HG03045 (cell line): Measurements from ENCODE around the gene PAPSS1.
"Not testable (repeated sequence)": the region's sequence is repeated elsewhere in the genome, so short reads cannot be mapped to it uniquely, and the experiment has no call there.

Experiments used
- ATAC-seq: cut with Tn5 transposase; IDR thresholded peaks from one replicate; pipeline ENCODE4 v1.9.1; 2021; ENCODE audit warnings: mild to moderate bottlenecking, moderate library complexity; ENCODE audit not compliant: unreplicated experiment

The PAPSS1 gene

DNA sequence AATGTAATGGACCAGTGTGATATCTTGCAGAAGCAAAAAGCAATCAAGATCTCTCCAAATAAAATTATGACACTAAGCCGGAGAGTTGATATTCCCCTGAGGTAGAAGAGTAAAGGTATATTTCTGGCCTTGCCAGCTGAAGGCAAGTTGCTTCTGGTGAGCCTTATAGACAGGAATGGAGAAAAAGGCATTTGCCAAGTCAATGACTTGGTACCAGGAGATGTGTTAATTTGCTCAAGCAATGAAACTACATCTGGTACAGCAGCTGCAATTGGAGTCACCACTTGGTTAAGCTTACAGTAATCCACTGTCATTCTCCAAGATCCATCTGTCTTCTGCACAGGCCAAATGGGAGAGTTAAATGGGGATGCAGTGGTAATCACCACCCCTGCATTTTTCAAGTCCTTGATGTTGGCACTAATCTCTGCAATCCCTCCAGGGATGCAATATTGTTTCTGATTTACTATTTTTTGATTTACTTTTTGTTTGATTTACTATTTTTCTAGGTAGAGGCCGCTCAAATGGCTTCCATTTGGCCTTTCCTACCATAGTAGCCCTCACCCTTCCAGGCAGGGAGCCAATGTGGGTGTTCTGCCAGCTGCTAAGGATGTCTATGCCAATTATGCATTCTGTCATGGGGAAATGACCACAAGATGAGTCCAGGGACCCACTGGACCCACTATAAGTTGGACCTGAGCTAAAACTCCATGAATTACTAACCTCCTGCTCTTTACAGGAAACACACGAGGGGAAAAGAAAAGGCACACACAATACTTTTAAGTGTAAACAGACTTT lies 6.3 kb upstream of the PAPSS1 start:
- ATAC-seq, result not testable (repeated sequence)

DNA sequence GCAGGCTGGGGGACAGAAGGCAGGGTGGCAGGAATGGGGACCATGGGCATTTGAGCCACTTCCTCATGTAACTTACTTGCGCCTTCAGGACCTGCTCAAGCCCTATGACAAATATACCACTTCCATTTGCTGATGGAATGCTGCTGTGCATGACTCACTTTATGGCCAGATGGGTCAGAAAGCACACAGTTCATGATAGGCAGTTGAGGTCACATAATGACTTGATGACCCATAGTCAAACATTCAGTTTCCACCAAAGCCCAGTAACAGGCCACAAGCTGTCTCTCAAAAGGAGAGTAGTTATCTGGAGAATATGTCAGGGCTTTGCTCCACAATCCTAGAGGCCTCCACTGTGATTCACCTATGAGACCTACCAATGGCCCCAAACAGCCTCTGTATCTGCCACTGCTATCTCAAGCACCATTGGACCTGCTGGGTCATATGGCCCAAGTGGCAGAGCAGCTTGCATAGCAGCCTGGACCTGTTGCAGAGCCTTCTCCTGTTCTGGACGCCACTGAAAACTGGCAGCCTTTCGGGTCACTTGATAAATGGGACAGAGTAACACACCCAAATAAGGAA lies 5.3 kb upstream of the PAPSS1 start:
- ATAC-seq, result no peak

DNA sequence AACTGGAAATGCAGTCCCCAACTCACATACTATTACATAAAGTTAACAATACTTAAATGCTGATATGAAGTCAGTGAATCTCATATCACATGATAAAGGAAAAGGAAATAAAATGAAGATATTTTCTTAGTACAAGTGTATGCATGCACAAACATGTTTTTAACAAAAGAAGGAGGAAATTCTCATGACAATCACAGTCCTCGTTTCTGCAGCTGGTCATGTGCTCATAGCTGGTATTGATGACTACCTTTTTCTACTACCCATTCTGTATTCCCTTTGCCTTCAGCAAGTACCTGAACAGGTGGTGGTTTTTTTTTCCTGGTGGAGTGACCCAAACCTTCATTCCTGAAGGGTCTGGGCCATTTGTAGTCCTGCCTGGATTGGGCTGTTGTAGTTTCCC lies 3.3 kb upstream of the PAPSS1 start:
- ATAC-seq, result not testable (repeated sequence)

DNA sequence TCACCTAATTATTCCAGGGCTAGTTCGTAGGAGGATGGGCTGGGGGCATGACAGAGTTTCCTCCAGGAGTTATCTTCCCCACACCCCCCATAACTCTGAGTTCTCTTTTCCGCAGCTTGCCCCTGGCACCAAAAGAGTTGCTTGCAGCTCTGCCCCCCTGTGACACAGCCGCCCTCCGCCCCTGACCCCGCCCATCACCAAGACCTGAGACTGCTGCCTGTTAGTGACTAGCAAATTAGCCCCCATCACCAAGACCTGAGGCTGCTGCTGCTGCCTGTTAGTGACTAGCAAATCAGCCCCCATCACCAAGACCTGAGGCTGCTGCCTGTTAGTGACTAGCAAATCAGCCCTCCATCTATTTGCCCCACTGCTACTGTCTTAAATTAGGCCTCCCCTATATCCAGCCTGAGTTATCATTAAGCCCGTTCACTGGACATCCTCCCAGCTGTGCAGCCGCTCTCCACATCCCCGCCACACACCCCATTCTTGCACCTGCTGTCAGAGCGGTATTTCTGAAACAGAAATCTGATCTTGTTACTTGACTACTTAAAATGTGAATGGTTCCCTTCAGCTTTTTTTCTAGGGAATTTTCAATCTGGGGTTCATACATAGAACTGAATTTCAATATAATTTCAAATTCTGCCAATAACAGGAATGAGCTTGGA lies 1.5 kb upstream of the PAPSS1 start:
- ATAC-seq, result no peak

DNA sequence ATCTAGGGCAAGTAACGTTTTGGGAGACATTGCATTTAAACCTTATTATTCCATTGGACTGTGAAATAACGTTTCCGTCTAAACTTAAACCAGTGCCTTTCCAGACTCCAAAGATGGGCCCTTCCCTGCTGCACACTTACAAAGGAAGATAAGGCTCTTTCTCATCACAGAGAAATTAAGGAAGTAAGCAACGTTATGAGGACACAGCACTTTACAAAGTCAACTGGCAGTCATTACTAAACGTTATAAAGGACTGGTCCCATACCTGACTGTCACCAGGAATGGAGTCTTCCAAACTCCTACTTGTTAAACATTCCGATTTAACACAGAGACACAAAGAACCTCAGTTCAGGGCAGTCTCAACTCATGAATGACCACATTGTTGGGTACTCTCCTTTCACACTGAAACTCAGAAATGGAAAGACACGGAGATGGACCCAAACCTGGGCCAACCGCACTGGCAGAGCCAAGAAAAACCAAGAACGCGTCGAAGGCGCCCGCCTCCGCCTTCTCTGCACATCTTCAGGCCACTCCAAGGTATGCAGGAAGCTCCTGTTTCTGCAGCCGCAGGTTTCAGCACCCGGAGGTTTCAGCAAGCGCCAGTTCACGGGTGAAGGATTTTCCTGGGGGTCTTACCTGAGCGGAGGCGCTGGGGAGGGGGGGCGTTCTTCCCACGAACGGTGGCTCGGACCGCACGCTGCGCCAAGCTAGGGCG lies 670 bp downstream of the PAPSS1 start:
- peak; percentile 10 for ATAC-seq

DNA sequence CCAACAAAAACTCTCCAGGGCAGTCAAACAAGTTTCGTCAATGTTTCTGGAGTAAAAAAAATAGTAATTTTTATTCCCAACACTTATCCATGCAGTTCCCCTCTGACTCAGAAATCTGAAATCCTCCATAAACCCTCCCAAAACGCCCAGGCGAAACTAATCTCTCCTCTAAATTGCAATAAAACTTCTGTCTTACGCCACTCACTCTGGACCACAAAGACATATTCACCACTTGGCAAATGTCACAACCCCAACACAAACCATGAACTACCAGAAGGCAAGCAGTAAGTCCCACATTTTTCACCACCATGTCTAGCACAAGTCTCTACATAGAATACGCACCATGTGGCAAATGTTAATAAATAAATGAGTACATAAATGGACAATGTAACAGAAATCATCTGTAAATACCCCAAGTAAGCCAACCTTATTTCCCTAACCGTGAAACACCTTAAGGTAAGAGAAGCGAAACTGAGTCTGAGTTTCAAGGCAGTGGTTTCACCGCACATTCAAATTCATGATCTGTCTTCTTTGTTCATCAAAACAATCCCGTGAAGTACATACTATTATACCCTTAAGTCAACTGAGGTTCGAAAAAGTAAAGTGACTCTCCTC lies 1.6 kb downstream of the PAPSS1 start:
- no peak for ATAC-seq

DNA sequence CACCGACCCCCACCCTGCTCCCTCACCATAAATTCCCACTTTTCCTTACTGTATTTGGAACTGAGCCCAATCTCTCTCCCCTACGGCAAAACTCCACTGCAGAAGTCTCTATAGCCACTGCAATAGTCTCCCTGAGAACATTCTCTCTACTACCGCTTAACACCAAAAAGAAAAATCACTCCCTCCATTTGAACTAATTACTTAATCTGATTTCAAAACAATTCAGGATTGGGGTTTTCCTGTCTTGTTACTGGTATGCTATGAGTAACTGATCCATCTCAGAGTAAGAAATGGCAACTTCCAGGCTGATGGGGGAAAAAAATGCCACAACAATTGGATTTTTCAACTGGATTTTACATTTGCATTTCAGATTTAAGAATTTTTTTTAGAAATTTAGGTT lies 5.8 kb downstream of the PAPSS1 start:
- no peak for ATAC-seq

DNA sequence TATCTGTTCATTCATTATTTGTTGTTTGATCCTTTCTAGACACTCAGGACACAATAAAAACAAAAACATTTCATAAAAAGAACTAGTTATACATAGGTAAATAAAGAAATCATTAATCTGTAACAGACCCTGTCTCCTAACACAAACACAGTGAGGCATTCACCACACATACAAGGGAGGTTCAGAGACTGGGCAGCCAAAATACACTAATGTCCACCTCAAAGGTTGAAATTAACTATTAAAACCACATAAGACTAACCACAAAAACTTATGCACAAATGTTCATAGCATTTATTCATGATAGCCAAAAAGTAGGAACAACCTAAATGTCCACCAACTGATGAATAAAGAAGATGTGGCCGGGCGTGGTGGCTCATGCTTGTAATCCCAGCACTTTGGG lies 7.8 kb downstream of the PAPSS1 start:
- no peak for ATAC-seq

DNA sequence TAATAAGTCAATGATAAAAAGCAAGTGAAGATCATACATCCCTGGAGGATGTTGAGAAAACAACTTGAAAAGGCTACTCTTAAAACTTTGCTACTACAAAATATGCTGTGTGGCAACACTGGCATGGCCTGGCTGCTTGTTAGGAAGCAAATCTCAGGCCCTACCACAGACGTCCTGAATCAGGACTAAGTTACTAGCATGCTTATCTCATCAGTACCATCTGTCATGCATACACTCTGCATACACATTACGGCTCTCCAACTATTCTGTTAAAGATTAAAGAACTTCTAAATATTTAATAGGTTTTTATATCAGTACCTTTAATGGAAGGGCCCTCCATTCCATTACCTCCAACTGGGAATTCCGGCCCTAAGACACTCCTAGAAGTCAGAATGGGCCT lies 8.2 kb downstream of the PAPSS1 start:
- ATAC-seq, result no peak

DNA sequence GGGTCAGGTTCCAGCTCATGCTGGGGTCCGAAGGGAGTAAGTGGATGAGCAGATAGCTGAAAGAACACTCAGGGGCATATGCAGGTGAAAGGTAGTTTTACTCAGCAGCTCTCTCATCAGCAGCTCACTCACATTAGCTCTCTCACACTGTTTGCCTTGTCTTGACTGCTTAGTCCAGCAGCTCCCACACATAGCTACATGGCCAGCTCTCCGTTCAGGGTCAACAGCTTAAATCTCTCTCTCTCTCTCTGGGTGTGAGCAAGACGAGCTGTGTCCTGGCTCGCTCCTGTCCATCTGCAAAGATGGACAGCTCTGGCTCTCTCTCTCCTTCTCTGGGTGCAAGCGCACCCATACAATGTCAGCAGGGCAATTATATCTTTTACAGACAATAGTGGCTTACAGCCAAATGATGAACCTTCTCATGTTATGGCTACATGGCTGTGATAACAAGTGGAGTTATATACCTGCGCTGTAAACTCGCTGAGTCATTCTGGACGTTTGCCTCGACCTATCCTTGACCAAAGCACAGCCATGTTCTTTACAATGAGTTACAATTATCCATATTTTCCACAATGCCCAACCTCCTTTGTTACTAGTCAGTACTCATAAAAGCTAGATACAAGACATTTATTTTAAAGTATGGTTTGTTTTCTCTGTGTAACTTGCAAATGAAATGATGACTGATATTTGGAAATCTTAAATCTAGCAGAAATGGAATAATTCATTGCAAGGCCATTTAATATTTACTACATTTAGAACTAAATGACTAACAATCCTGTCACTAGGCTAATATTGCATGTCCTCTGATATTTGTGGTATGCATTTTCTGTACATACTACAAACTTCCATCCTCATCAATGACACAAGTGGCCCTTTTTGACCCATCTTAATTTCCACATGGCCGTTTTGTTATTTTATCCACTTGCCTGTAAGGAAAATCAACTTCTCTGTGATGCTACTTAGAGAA lies 9.3 kb downstream of the PAPSS1 start:
- no peak for ATAC-seq

DNA sequence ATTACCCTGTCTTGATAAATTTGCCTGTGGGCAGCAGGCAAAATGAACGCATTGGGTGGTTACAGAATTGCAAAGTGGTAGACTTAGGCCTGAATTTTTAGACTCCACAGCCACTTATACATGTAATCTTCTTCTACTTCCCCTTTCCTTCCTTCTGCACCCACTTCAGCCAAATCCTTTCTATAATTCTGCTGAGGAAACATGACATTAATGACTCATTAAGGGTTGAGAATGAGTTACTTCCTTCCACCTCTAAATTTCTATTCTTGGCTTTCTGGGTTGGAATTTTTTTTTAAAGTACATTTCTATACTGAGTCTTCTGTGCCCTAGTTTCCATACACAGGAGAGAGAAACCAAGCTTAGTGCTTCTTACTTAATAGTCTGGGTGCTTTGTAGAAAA lies 10.1 kb downstream of the PAPSS1 start:
- no peak for ATAC-seq

DNA sequence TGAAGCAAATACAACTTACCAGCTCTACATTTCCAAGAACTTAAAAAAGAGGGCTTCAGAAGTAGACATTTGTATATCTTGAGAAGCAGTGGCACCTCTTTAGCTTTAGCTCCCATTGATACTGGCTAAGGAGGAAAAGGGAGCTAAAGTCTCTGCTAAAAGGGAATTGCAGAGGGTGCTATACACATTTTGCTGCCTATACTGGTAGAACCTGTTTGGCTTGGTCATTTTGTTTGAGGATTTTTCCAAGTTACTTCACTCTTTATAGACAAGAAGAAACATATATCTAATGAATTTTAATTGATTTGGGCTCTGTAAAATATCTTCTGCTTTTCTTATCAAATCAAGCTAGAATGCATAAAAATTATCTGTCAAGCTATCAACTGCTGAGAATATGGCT lies 11.8 kb downstream of the PAPSS1 start:
- ATAC-seq, result no peak

DNA sequence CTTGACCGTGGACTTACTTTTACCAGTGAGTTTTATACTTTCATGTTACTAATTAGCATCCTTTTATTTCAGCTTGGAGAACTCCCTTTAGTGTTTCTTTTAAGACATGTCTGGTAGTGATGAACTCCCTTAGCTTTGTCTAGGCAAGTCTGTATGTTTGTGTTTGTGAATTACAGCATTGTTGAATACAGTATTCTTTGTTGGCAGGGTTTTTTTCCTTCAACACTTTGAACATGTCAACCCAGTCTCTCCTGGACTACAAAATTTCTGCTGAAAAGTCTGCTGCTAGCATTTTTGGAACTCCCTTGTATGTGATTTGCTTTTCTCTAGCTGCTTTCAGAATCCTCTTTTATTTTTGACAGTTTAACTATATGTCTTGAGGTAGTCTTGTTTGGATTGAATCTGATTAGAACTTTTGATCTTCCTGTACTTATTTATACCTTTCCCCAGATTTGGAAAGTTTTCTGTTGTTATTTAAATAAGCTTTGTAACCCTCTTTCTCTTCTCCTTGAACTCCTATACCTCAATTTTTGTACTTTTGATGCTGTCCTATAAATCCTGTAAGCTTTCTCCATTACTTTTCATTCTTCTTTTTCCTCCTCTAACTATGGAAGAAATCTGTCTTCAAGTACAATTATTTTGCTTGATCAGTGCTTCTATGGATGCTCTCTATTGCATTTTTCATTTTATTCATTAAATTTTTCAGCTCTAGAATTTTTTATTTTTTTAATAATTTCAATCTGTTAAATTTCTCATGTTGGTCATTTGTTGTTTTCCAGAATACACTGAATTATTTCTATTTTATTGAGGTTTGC lies 14.1 kb downstream of the PAPSS1 start:
- no peak for ATAC-seq

DNA sequence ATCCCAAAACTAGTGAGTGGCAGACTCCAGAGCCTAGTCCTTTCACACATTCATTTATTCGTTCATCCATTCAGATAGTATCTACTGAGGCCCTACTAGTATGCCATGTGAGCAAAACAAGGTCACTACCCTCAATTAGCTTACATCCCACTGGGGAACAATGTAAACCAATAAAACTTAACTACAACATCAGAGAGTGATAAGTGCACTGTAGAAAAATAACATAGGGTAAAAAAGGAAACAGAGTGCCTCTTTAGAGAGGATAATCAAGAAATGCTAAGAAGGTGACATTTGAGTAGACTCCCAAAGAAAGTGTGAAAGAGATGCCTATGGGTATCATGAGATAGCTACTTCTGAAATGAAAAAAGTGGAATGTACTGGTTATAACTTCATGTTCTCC lies 18.5 kb downstream of the PAPSS1 start:
- no peak for ATAC-seq

DNA sequence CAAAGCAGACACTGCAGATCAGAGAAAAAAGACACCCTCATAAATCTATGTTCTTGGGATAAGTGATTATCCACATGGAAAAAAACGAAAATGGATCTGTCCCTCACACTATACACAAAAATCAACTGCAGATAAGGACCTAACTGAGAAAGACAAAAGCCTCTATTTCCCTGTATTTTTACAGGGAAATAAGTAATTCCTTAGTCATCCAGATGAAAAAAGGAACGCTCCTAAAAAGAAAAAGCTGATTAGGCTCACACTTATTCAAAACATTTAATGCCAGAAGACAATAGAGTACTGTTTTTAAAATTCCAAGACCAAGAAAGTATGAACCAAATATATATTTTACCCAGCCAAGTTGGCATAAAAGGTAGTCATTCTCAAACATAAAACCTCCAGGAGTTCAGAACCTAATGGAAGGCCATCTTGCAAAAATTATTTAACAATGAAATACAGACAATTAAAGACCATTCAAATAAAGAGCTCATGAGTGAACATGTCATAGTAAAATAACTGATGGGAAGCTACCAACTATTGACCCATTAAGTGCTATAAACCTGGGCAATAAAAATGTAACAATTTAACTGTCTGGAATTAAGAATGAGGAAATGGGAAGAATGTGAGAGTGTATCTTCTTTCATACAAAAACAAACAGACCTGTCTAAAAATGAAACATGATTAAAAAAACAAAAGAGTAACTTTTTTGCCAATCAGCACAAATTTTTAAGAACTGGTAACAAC lies 20.4 kb downstream of the PAPSS1 start:
- no peak for ATAC-seq

DNA sequence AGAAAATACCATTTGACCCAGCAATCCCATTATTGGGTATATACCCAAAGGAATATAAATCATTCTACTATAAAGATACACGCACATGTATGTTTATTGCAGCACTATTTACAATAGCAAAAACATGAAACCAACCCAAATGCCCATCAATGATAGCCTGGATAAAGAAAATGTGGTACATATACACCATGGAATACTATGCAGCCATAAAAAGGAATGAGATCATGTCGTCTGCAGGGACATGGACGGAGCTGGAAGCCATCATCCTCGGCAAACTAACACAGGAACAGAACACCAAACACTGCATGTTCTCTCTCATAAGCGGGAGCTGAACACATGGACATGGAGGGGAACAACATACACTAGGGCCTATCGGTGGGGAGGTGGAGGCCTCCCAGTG lies 23.8 kb downstream of the PAPSS1 start:
- ATAC-seq, result not testable (repeated sequence)

DNA sequence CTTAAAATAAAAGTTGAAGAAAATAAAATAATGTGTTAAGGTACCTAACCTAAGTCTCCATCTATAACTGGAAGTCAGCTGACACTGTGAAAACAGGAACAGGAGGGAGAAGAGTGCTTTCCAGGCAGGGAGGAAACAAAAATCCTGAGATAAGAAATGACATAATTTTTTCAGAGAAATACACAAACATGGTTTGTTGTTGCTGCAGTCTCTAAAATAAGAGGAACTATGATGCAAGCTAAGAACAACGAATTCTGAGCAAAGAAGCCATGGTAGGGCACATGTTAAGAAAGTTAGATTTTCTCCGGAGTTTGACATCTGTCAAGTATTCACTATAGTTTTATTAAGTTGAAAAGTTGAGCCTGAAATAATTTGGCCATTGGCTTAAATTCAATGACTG lies 26.9 kb downstream of the PAPSS1 start:
- ATAC-seq, result no peak

DNA sequence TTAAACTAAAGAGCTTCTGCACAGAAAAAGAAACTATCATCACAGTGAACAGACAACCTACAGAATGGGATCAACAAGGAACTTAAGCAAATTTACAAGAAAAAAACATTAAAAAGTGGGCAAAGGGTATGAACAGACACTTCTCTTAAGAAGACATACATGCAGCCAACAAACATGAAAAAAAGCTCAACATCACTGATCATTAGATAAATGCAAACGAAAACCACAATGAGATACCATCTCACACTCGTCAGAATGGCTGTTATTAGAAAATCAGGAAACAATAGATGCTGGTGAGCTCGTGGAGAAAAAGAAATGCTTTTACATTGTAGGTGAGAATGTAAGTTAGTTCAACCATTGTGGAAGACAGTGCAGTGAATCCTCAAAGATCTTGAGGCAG lies 27.8 kb downstream of the PAPSS1 start:
- no peak for ATAC-seq

DNA sequence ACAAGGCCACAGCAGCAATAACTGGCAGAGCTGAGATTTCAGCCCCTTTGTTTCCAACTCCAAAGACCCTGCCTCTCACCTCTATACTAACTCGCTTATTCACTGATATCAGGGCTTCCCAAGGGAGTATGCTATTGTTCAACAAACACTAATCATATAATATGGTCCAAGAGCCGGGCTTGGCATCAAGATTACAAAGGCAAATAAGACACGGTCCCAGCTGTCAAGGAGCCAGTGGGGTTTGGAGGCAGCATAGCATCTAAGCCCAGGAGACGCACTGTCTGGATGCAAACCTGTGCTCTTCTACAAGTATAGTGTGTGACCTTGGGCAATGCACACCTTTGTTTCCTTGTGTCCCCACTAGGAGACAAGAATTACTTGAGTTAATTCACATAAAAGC lies 28.7 kb downstream of the PAPSS1 start:
- no peak for ATAC-seq
